Measurements from ENCODE around the gene TMEM255B.

Gene TMEM255B

DNA sequence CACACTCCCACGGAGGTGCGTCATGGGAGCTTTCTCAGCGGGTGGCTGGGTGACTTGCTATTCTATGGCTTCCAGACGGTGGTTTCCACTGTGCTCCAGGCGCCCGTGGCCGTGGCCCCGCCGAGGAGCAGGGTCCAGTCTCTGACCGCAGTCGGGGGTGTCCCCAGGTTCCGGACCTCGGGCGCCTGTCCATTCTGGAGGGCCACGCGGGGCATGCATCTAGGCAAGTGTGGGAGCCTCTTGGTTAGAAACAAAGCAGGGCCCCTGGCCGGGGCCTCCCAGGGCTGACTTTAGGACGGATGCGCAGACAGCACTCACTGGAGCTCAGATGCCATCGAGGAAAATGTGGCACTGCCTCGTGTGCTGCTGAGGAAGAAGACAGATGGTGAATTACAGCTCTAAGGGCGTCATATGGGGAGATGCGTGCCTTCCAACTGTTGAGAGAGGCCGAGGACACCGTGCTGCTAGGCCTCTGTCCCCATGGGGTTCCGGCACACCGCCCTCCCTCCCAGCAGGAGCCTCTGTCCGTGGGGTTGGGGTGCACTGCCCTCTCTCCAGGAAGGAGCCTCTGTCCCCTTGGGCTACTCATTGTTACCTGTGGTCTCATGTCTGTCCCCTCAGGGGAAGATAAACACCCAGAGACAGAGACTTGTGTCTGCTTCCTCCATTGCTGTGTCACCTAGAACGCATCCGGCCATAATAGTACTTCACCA, 38.1 kb downstream of the TMEM255B start:
- no peak overlapping the region for H3K4me3 ChIP-seq
- no peak overlapping the region for H3K4me2 ChIP-seq
- H4K20me1 ChIP-seq, result peaks cover 37% of the 10 kb centered on the region
- TF ChIP-seq Cebpa-rat (IDR thresholded peaks at IDR 0.05), result no peak
- H3K27ac ChIP-seq, result no peak overlapping the region
- peaks cover 11% of the 10 kb centered on the region for H3K4me1 ChIP-seq
- no peaks in the 10 kb centered on the region for H3K27me3 ChIP-seq
- H3K36me3 ChIP-seq, result peaks cover 24% of the 10 kb centered on the region; the same call in 1 of the 2 replicates
- H3K9me3 ChIP-seq, result no peaks in the 10 kb centered on the region
- no peak overlapping the region for H3K9ac ChIP-seq

DNA sequence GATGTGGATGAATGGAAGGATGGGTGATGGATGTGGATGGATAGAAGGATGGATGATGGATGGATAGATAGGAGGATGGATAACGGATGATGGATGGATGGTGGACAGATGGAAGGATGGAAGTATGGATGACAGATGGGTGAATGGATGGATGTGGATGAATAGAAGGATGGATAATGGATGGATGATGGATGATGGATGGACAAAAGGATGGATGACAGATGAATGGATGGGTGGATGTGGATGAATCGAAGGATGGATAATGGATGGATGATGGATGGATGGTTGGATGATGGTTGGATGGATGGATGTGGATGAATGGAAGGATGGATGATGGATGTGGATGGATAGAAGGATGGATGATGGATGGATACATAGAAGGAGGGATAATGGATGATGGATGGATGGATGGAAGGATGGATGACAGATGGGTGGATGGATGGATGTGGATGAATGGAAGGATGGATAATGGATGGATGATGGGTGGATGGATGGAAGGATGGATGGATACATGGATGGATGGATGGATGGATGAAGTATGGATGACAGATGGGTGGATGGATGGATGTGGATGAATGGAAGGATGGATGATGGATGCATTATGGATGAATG, 39.3 kb downstream of the TMEM255B start:
- no peaks in the 10 kb centered on the region for H3K27me3 ChIP-seq

DNA sequence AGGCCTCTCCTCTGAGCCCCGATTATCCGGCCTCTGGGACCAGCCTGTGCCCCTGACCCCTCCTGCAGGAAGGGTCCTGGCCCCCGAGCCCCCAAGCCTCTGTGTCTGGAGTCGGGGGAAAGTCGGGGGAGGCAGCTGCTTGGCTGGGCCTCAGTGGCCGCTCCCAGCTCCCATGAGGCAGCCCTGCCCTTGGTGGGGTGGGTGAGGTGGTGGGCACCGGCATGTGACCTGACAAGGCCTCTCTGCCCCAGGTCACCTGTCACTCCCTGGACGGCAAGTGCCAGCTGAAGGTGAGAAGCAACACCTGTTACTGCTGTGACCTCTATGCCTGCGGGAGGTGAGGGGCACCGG, 41.5 kb downstream of the TMEM255B start:
- H3K36me3 ChIP-seq, result peaks cover 23% of the 10 kb centered on the region; the same call in 1 of the 2 replicates
- peaks cover 14% of the 10 kb centered on the region for H3K4me1 ChIP-seq
- peaks cover 8% of the 10 kb centered on the region; the same call in 1 of the 2 replicates for H3K27me3 ChIP-seq
- no peak overlapping the region for H3K27ac ChIP-seq
- no peak overlapping the region for H3K4me3 ChIP-seq
- TF ChIP-seq Cebpa-rat (IDR thresholded peaks at IDR 0.05), result no peak
- H3K4me2 ChIP-seq, result no peak overlapping the region
- peaks cover 17% of the 10 kb centered on the region for H4K20me1 ChIP-seq
- no peak overlapping the region for H3K9ac ChIP-seq
- H3K9me3 ChIP-seq, result peaks cover 5% of the 10 kb centered on the region

More for the DNA sequence above, 39.3 kb downstream of the TMEM255B start:
- Histone ChIP-seq H3K4me3 (no peak overlapping the region), H4K20me1 (peaks cover 32% of the 10 kb centered on the region), H3K27ac (no peak overlapping the region), H3K36me3 (peaks cover 24% of the 10 kb centered on the region; the same call in 1 of the 2 replicates), H3K9ac (no peak overlapping the region), H3K4me2 (no peak overlapping the region), H3K9me3 (no peaks in the 10 kb centered on the region), H3K4me1 (peaks cover 14% of the 10 kb centered on the region)
- TF ChIP-seq Cebpa-rat (IDR thresholded peaks at IDR 0.05), result no peak

DNA sequence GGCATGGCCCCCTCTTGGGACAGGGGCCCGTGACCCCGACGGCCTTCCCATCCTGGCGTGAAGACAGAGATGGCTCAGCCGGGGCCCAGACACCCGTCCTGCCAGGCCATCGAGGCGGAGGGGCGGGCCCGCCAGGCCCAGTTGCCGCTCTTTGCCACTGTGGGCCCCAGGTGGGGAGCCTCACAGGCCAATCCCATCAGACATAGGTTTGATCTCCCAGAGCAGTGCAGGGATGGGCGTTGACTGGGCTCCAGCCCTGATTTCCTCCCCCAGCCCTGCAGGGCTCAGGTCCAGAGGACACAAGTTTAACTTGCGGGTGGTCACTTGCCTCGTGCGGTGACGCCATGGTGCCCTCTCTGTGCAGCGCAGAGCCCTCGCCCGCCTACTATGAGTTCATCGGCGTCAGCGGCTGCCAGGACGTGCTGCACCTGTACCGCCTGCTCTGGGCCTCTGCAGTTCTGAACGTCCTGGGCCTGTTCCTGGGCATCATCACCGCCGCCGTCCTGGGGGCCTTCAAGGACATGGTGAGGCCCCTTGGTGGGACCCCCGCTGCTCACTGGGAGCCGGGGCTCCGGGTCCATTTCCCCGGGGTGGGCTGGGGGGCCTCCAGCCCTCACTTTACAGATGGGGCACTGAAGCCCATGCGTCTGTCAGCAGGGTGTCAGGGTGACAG, 42.4 kb downstream of the TMEM255B start:
- H3K36me3 ChIP-seq, result peaks cover 18% of the 10 kb centered on the region; the same call in 1 of the 2 replicates
- peaks cover 17% of the 10 kb centered on the region for H4K20me1 ChIP-seq
- H3K9me3 ChIP-seq, result peaks cover 14% of the 10 kb centered on the region
- H3K4me1 ChIP-seq, result peaks cover 14% of the 10 kb centered on the region
- H3K9ac ChIP-seq, result peak overlapping the region; percentile 22; the same call in 1 of the 2 replicates
- no peak for TF ChIP-seq Cebpa-rat (IDR thresholded peaks at IDR 0.05)
- H3K27ac ChIP-seq, result no peak overlapping the region
- H3K4me3 ChIP-seq, result no peak overlapping the region
- peak overlapping the region; percentile 66 for H3K4me2 ChIP-seq
- H3K27me3 ChIP-seq, result peaks cover 14% of the 10 kb centered on the region; the same call in 1 of the 2 replicates

DNA sequence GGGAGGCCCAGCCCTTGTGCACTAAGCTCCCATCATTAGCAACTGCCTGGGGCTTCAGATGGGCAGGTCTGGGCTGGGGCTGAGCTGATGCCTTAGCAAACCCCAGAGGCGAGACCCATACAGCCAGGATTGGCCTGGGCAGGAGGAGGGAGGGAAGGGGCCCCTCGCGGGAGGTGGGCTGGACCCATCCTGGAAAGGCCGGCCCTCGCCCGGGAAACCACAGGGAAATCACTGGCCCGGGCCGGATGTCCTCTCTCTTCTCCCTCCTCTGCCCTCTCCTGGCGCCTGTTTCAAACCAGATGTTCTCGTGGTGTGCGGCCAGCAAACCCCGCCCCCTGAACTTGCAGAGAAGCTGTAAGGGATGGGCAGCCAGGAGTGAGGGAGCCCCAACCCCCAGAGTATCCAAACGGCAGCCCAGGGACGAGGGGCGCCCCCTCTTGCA, 43.1 kb downstream of the TMEM255B start:
- H3K27me3 ChIP-seq, result peaks cover 18% of the 10 kb centered on the region; the same call in 1 of the 2 replicates
- peak overlapping the region; percentile 66 for H3K4me2 ChIP-seq
- H3K4me3 ChIP-seq, result no peak overlapping the region
- H3K27ac ChIP-seq, result no peak overlapping the region
- peaks cover 13% of the 10 kb centered on the region; the same call in 1 of the 2 replicates for H3K36me3 ChIP-seq
- no peak for TF ChIP-seq Cebpa-rat (IDR thresholded peaks at IDR 0.05)
- H3K9ac ChIP-seq, result peak overlapping the region; percentile 22; the same call in 1 of the 2 replicates
- peaks cover 14% of the 10 kb centered on the region for H3K4me1 ChIP-seq
- H3K9me3 ChIP-seq, result peaks cover 21% of the 10 kb centered on the region
- peaks cover 17% of the 10 kb centered on the region for H4K20me1 ChIP-seq

DNA sequence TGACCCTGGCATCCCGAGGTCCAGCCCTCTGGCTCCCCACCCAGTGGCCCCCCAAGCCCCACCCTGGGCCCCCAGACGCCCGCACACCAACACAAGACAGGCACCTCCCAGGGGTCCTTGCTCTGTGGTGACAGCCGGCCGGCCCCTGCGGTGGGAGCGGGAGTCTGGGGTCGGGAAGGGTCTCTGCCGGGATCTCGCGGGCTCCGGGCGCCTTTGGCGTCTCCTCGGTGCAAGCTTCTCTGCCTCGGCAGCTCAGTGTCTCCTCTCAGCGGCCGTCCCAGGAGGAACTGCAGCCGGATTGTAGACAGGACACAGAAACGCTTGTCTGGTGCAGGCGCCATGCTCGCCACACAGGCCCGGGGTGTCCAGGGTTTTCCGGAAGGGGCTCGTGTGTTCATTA, 43.7 kb downstream of the TMEM255B start:
- no peak overlapping the region for H3K4me2 ChIP-seq
- peaks cover 17% of the 10 kb centered on the region for H4K20me1 ChIP-seq
- H3K4me3 ChIP-seq, result no peak overlapping the region
- no peak overlapping the region for H3K27ac ChIP-seq
- H3K4me1 ChIP-seq, result peaks cover 16% of the 10 kb centered on the region
- peaks cover 27% of the 10 kb centered on the region for H3K9me3 ChIP-seq
- no peak overlapping the region for H3K9ac ChIP-seq
- H3K27me3 ChIP-seq, result peaks cover 18% of the 10 kb centered on the region; the same call in 1 of the 2 replicates
- H3K36me3 ChIP-seq, result peaks cover 13% of the 10 kb centered on the region; the same call in 1 of the 2 replicates
- no peak for TF ChIP-seq Cebpa-rat (IDR thresholded peaks at IDR 0.05)

DNA sequence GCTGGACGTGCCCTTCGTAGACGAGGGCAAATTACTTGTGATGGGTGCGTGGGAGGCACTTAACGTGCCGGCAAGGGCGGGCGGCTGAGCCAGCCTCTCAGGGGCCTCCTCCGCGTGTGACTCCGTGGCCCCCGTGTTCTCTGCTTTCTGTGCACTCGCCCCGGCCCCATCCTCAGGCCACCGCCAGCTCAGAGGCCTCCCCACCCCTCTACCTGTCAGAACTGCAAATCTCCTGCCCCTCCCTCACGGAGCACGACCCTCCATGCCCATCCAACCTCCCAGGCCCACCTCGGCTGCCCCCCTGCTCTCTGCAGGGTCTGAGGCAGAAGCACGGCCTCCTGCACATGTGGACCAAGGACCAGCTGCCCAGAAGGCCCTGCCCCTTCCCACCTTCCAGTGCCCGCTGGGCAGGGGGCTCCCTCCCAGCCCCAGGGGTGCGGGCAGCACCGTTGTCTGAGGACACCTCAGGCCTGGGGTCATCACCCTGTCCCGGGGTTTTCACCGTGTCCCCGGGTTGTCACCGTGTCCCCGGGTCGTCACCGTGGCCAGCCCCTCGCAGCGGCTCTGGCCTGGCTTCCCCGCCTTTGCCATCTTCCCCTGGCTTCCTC, 44.5 kb downstream of the TMEM255B start:
- Histone ChIP-seq H3K4me2 (no peak overlapping the region), H3K36me3 (peaks cover 13% of the 10 kb centered on the region; the same call in 1 of the 2 replicates), H3K27ac (no peak overlapping the region), H3K9ac (no peak overlapping the region), H3K4me1 (peaks cover 22% of the 10 kb centered on the region), H4K20me1 (peaks cover 17% of the 10 kb centered on the region), H3K4me3 (no peak overlapping the region), H3K27me3 (peaks cover 18% of the 10 kb centered on the region; the same call in 1 of the 2 replicates), H3K9me3 (peaks cover 35% of the 10 kb centered on the region)
- no peak for TF ChIP-seq Cebpa-rat (IDR thresholded peaks at IDR 0.05)

DNA sequence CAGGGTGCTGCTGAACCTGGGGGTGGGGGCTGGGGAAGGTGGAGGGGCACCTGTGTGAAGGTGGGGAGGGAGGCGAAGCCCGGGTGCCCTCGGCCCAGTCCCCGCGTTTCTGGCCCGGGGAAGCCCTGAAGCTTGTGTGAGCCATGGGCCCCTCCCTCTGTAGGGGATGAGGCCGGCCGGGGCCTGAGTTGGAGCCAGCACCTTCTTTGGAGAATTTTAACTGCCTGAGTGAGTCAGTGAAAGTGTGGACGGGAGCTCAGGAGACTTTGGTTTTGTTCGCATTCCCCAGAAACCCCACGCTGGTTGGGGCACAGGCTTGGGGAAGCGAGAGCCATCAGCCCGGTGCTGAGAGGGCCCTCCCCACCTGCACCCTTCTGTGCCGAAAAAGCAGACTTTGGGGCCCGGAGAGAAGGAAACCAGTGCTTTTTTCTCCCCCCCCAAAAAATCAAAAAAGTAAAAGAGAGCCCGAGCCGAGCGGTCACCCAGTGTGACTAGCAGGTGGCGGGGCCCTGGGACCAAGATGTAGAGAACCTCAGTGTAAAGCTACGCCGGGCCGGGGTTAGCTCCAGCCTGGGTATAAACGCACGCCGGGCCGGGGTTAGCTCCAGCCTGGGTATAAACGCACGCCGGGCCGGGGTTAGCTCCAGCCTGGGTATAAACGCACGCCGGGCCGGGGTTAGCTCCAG, 45.1 kb downstream of the TMEM255B start:
- H3K9me3 ChIP-seq, result peaks cover 41% of the 10 kb centered on the region
- no peak overlapping the region for H3K27ac ChIP-seq
- H3K9ac ChIP-seq, result no peak overlapping the region
- no peak overlapping the region for H3K4me2 ChIP-seq
- peaks cover 22% of the 10 kb centered on the region for H3K4me1 ChIP-seq
- peaks cover 17% of the 10 kb centered on the region for H4K20me1 ChIP-seq
- H3K36me3 ChIP-seq, result peaks cover 10% of the 10 kb centered on the region; the same call in 1 of the 2 replicates
- no peak for TF ChIP-seq Cebpa-rat (IDR thresholded peaks at IDR 0.05)
- peaks cover 18% of the 10 kb centered on the region; the same call in 1 of the 2 replicates for H3K27me3 ChIP-seq
- H3K4me3 ChIP-seq, result no peak overlapping the region

Data from BLaER1 (cell line).